Prostate gland (tissue), 2 donors: ENCODE measurements around the gene DEPDC4. TPM values are rescaled to one million over a fixed set of nuclear protein-coding genes. Genes with fewer than 3 reads are reported as not detected.
"Not testable (repeated sequence)": the region's sequence is repeated elsewhere in the genome, so short reads cannot be mapped to it uniquely, and the experiment has no call there.

Source experiments
- DNase-seq: peaks from one replicate; pipeline ENCODE4 v3.0.0-alpha.2; 2019; ENCODE audit warnings: low spot score
- H3K27ac ChIP-seq, 2 donors: fragments of 200-600 bp; sonication (generic); 2 replicates each; pipeline ENCODE4 v1.5.1; 2017 to 2019
- H3K27me3 ChIP-seq: fragments of 200-600 bp; sonication (generic); replicated peaks from 2 replicates; pipeline ENCODE4 v1.5.1; 2019; ENCODE audit not compliant: insufficient read depth
- H3K36me3 ChIP-seq, 2 donors: fragments of 200-600 bp; sonication (generic); 1 replicate in 1 of 2; 2 replicates in 1 of 2; pipeline versions ENCODE4 v1.5.1 to v1.8.1; 2017 to 2019
- H3K4me1 ChIP-seq: fragments of 200-600 bp; sonication (generic); replicated peaks from 2 replicates; pipeline ENCODE4 v1.5.1; 2019
- H3K4me3 ChIP-seq, 2 donors: fragments of 200-600 bp; sonication (generic); 2 replicates each; pipeline ENCODE4 v1.5.1; 2017 to 2019
- H3K9me3 ChIP-seq: fragments of 200-600 bp; sonication (generic); 2 replicates; pipeline ENCODE4 v1.5.1; 2017
- POLR2A ChIP-seq: fragments of 450-650 bp; IDR thresholded peaks from one replicate; pipeline ENCODE4 v1.6.1; 2016; ENCODE audit warnings: antibody characterized with exemption, mild to moderate bottlenecking
- POLR2AphosphoS5 ChIP-seq: sonication (generic); formaldehyde crosslinking; IDR thresholded peaks from one replicate; pipeline ENCODE4 v1.6.1; 2017; ENCODE audit warnings: antibody characterized with exemption
- WGBS: methylation state at CpG from one replicate; pipeline ENCODE4 v1.1.5; 2018; 5-methylcytosine and 5-hydroxymethylcytosine counted together
- intact Hi-C: fragments of 100-400 bp; cut with DNase I; formaldehyde crosslinking; loops from one replicate; pipeline ENCODE4 v1.14.2; 2022
- total RNA-seq, 2 donors: library from RNA; depleted of rRNA; stranded (reverse); fragments of >200 nt; gene quantifications; one replicate each; pipeline ENCODE4 v1.1.0, GENCODE V29; 2016
- TF ChIP-seq, protein P1 (sequence below), 4 experiments: fragments of 200-600 bp in 2 of 4; fragments of 450-650 bp in 2 of 4; sonication (generic) in 2 of 4; IDR thresholded peaks; 1 replicate in 3 of 4; 2 replicates in 1 of 4; pipeline ENCODE4 v1.5.1; 2016 to 2019; ENCODE audit warnings: antibody characterized with exemption in 4 of 4, mild to moderate bottlenecking in 2 of 4, moderate library complexity in 2 of 4

Gene DEPDC4
- total RNA-seq, 2 donors from 2014 or later = 5.5 to 18.0 TPM

DNA sequence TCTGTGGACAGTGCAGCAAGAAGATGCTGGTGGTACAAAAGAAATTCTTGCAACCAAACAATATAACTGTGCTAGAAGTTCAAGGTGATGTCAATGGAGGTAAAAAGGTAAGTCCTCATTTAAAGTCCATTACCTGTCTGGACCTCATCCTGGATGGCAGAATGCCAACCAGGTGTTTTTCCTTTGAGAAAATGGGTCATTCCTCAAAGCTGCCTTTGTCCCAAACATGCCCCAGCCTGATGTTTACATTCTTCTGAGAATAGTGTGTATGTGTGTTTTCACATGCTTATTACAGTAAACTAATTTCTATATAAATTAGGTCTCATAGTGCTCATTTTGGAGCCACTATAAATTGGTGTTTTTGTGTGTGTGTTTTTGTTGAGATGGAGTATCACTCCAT lies 41.4 kb downstream of the DEPDC4 start:
- H3K27me3 ChIP-seq = no peaks in the 10 kb centered on the region
- no peaks in the 10 kb centered on the region for H3K9me3 ChIP-seq
- no peak overlapping the region for H3K27ac ChIP-seq
- intact Hi-C loops = no loop called here
- peak; percentile 17 for DNase-seq
- no peaks in the 10 kb centered on the region for H3K36me3 ChIP-seq
- H3K4me3 ChIP-seq = no peak overlapping the region
- TF ChIP-seq POLR2A (no peak), POLR2AphosphoS5 (no peak)
- TF ChIP-seq, protein P1, sequence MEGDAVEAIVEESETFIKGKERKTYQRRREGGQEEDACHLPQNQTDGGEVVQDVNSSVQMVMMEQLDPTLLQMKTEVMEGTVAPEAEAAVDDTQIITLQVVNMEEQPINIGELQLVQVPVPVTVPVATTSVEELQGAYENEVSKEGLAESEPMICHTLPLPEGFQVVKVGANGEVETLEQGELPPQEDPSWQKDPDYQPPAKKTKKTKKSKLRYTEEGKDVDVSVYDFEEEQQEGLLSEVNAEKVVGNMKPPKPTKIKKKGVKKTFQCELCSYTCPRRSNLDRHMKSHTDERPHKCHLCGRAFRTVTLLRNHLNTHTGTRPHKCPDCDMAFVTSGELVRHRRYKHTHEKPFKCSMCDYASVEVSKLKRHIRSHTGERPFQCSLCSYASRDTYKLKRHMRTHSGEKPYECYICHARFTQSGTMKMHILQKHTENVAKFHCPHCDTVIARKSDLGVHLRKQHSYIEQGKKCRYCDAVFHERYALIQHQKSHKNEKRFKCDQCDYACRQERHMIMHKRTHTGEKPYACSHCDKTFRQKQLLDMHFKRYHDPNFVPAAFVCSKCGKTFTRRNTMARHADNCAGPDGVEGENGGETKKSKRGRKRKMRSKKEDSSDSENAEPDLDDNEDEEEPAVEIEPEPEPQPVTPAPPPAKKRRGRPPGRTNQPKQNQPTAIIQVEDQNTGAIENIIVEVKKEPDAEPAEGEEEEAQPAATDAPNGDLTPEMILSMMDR (IDR thresholded peaks at IDR 0.05) = no peak
- H3K4me1 ChIP-seq = no peaks in the 10 kb centered on the region

DNA sequence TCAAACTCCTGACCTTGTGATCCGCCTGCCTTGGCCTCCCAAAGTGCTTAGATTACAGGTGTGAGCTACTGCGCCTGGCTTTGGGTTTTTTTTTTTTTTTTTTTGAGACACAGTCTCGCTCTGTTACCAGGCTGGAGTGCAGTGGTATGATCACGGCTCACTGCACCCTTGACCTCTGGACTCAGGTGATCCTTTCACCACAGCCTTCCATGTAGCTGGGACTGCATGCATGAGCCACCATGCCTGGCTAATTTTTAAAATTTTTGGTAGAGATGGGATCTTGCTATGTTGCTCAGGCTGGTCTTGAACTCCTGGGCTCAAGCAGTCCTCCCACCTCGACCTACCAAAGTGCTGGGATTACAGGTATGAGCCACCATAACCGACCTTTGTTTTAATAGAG lies 44.7 kb downstream of the DEPDC4 start:
- H3K4me3 ChIP-seq, intact Hi-C loops, H3K36me3 ChIP-seq, H3K9me3 ChIP-seq, DNase-seq, H3K4me1 ChIP-seq, H3K27ac ChIP-seq, H3K27me3 ChIP-seq: not testable (repeated sequence)
- WGBS = 96% methylated on average over 6 of the region's 6 CpGs

DNA sequence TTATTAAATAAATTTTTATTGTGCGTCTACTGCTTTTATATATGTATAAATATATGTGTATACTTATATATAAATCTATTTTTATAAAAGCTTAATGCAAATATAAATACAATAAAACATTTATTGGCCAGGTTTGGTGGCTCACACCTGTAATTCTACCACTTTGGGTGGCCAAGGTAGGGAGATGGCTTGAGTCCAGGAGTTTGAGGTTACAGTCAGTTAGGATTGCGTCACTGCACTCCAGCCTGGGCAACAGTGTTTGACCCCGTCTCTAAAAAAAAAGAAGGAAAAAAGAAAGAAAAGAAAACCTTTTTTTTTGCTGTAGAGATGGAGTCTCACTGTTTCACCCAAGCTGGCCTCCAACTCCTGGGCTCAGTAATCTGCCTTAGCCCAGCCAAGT lies 45.4 kb downstream of the DEPDC4 start:
- no peaks in the 10 kb centered on the region for H3K4me1 ChIP-seq
- intact Hi-C loops = no loop called here
- TF ChIP-seq POLR2AphosphoS5 (no peak), POLR2A (no peak)
- TF ChIP-seq, protein P1 (IDR thresholded peaks at IDR 0.05) = no peak
- H3K27ac ChIP-seq = no peak overlapping the region
- no peak overlapping the region for H3K4me3 ChIP-seq
- H3K36me3 ChIP-seq = no peaks in the 10 kb centered on the region
- no peak for DNase-seq
- no peaks in the 10 kb centered on the region for H3K9me3 ChIP-seq
- 66% methylated on average over 3 of the region's 3 CpGs for whole genome bisulfite sequencing
- no peaks in the 10 kb centered on the region for H3K27me3 ChIP-seq

DNA sequence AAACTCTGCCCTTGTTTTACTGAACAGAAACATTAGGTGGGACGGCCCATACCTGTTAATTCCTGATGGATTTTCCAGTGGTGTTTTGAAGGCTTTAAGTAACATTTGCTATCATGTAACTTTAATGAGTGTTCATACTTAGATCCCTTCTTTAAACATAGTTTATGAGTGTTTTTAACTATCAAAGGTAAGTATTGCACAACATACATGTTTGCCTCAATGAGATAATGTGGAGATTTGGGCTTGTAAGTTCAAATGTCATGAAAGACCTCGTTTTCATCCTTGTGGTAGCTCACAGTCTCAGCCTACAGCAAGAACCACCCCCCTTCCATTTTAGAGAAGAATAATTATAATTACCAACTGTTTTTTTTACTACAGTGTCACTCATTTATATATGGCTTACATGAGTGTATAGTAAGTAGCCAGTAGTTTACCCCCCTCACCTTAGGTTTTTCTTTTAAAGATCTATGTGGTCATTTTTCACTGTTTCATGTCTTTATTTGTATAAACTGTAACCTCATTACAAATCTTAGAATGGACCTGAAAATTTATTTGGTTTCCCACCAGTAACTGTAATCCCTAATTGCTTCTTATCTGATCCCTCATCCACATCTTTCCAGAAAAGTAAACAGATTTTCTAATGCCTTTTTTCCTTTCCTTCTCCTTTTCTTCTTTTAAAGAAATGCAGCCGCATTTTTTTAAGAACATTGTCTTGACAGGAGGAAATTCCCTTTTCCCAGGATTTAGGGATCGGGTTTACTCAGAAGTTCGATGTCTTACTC lies 47.4 kb downstream of the DEPDC4 start:
- H3K4me1 ChIP-seq = no peaks in the 10 kb centered on the region
- 56% methylated on average over 5 of the region's 5 CpGs for WGBS
- TF ChIP-seq, protein P1 (IDR thresholded peaks at IDR 0.05) = no peak
- TF ChIP-seq POLR2A (no peak), POLR2AphosphoS5 (no peak)
- no peak for DNase-seq
- intact Hi-C loops = no loop called here
- H3K27me3 ChIP-seq = no peaks in the 10 kb centered on the region
- no peak overlapping the region for H3K27ac ChIP-seq
- no peak overlapping the region for H3K4me3 ChIP-seq
- H3K36me3 ChIP-seq = no peaks in the 10 kb centered on the region
- H3K9me3 ChIP-seq = no peaks in the 10 kb centered on the region

DNA sequence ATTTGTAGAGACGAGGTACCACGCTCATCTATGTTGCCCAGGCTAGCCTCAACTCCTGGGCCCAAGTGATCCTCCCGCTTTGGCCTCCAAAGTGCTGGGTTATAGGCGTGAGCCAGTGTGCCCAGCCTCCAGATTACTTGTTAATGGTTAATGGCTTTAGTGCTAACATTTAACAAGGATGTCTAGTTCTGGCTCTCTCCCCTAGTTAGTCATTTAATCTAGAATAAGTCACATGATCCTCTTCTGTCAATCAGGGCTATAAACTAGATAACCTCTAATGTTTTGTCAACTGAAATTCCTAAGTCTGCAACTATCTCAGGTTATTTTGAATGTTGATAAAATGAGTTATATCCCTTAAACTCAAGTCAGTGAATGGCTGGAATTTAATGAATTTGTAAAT lies 50.5 kb downstream of the DEPDC4 start:
- intact Hi-C loops = no loop called here
- Histone ChIP-seq H3K27me3 (no peaks in the 10 kb centered on the region), H3K36me3 (no peaks in the 10 kb centered on the region)

More for the DNA sequence above, 50.5 kb downstream of the DEPDC4 start:
- DNase-seq = no peak
- no peaks in the 10 kb centered on the region for H3K9me3 ChIP-seq
- 93% methylated on average over 4 of the region's 4 CpGs for WGBS
- no peak overlapping the region for H3K4me3 ChIP-seq
- no peaks in the 10 kb centered on the region for H3K4me1 ChIP-seq
- TF ChIP-seq POLR2AphosphoS5 (no peak), POLR2A (no peak)
- TF ChIP-seq, protein P1 (IDR thresholded peaks at IDR 0.05) = no peak
- no peak overlapping the region for H3K27ac ChIP-seq
